Activated naive CD8-positive, alpha-beta T cell treated with anti-CD3 and anti-CD28 coated beads, Interleukin-2, amount 50 U/mL, for 24 hours (primary cell): Measurements from ENCODE around the gene PAX3.

Source experiments
- ATAC-seq: fragments of 150-1000 bp; cut with Tn5 transposase; one replicate; pipeline ENCODE4 v1.10.0; 2021
- DNase-seq: peaks from one replicate; pipeline ENCODE4 v3.0.0; 2021
- H3K27ac Mint-ChIP-seq: one replicate; pipeline ENCODE4 v1.8.0; 2021; ENCODE audit warnings: mild to moderate bottlenecking, mixed read lengths
- H3K27me3 Mint-ChIP-seq: one replicate; pipeline ENCODE4 v1.8.0; 2021; ENCODE audit warnings: mixed read lengths
- H3K36me3 Mint-ChIP-seq: one replicate; pipeline ENCODE4 v1.8.0; 2021; ENCODE audit warnings: low read depth, mixed read lengths
- H3K4me1 Mint-ChIP-seq: one replicate; pipeline ENCODE4 v1.8.0; 2021; ENCODE audit warnings: mixed read lengths
- H3K4me3 Mint-ChIP-seq: one replicate; pipeline ENCODE4 v1.8.0; 2021; ENCODE audit warnings: mild to moderate bottlenecking, moderate library complexity, mixed read lengths
- H3K9me3 Mint-ChIP-seq: one replicate; pipeline ENCODE4 v1.8.0; 2021; ENCODE audit warnings: mixed read lengths

The PAX3 gene

GRCh38 chr2:222295368-222296062 is 3.3 kb downstream of the PAX3 start:
- Mint-ChIP-seq H3K27ac (no peak overlapping the region), H3K9me3 (peaks cover 5% of the 10 kb centered on the region), H3K4me1 (peaks cover 22% of the 10 kb centered on the region), H3K27me3 (peaks cover 91% of the 10 kb centered on the region), H3K36me3 (peaks cover 2% of the 10 kb centered on the region), H3K4me3 (peak overlapping the region; percentile 45)
- no peak for ATAC-seq
- no peak for DNase-seq

GRCh38 chr2:222294996-222295367 is 3.8 kb downstream of the PAX3 start:
- ATAC-seq (no peak), DNase-seq (no peak)
- peaks cover 5% of the 10 kb centered on the region for H3K9me3 Mint-ChIP-seq
- H3K4me3 Mint-ChIP-seq: peak overlapping the region; percentile 45
- peaks cover 91% of the 10 kb centered on the region for H3K27me3 Mint-ChIP-seq
- peaks cover 2% of the 10 kb centered on the region for H3K36me3 Mint-ChIP-seq
- H3K4me1 Mint-ChIP-seq: peaks cover 22% of the 10 kb centered on the region
- no peak overlapping the region for H3K27ac Mint-ChIP-seq

- Mint-ChIP-seq H3K4me1 (peaks cover 20% of the 10 kb centered on the region), H3K36me3 (peaks cover 2% of the 10 kb centered on the region), H3K4me3 (no peak overlapping the region), H3K9me3 (no peaks in the 10 kb centered on the region), H3K27me3 (peaks cover 90% of the 10 kb centered on the region), H3K27ac (no peak overlapping the region)
- DNase-seq (no peak), ATAC-seq (no peak)
These were observed 4.9 kb downstream of the PAX3 start for GRCh38 chr2:222293660-222294630.

DNA sequence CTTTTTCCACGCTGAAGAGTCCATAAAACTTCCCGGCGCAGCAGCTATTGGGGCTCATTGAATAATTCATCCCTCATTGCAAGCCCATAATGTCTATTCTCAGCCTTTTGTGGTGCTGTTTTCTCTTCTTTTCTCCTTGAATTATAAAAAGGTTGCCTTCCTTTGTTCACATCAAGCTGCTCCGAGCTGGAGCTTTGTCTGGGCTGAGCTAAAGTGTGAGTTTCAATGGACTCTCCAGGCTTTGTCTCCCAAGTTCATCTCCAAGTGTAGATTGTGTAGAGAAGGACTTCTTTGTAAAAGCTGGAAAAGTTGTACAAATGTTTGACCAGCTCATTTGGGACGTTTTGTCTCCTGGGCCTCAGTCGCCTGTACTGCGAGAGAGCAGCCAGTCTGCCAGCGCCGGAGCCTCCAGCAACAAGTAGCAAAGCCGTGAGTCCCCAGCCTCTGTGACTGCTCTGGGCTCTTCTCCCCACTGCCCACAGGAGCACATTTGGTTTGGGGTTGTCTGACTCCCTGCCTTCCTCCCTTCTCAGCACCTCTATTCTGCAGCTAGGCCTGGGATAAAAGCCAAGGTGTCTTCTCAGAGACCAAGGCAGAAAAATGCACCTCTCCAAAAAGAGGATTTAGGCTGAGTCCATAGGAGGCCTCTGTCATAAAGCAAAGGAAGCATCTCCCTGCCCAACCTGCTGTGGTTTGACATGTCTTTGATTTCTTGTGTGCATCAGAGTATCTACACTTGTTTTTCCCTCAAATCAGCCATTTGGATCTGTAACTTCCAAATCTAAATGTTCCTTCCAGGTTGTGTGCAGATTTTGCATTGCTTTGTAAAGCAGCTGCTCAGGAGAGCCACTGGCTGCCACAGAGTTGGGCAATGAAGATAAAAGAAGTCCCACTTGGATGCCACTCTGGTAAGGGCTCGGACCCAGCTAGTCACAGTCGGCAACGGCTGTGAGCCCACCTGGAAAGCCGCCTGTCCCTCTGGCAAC is 6.4 kb downstream of the PAX3 start:
- Mint-ChIP-seq H3K9me3 (no peaks in the 10 kb centered on the region), H3K4me3 (no peak overlapping the region), H3K27me3 (peaks cover 94% of the 10 kb centered on the region), H3K36me3 (peaks cover 2% of the 10 kb centered on the region), H3K4me1 (peaks cover 15% of the 10 kb centered on the region), H3K27ac (no peak overlapping the region)
- no peak for ATAC-seq
- DNase-seq: no peak

GRCh38 chr2:222291485-222291841 is 7.3 kb downstream of the PAX3 start:
- H3K36me3 Mint-ChIP-seq: peaks cover 2% of the 10 kb centered on the region
- peaks cover 91% of the 10 kb centered on the region for H3K27me3 Mint-ChIP-seq
- no peak overlapping the region for H3K4me3 Mint-ChIP-seq
- DNase-seq: no peak
- no peaks in the 10 kb centered on the region for H3K9me3 Mint-ChIP-seq
- no peak overlapping the region for H3K27ac Mint-ChIP-seq
- ATAC-seq: no peak
- H3K4me1 Mint-ChIP-seq: peaks cover 11% of the 10 kb centered on the region

DNA sequence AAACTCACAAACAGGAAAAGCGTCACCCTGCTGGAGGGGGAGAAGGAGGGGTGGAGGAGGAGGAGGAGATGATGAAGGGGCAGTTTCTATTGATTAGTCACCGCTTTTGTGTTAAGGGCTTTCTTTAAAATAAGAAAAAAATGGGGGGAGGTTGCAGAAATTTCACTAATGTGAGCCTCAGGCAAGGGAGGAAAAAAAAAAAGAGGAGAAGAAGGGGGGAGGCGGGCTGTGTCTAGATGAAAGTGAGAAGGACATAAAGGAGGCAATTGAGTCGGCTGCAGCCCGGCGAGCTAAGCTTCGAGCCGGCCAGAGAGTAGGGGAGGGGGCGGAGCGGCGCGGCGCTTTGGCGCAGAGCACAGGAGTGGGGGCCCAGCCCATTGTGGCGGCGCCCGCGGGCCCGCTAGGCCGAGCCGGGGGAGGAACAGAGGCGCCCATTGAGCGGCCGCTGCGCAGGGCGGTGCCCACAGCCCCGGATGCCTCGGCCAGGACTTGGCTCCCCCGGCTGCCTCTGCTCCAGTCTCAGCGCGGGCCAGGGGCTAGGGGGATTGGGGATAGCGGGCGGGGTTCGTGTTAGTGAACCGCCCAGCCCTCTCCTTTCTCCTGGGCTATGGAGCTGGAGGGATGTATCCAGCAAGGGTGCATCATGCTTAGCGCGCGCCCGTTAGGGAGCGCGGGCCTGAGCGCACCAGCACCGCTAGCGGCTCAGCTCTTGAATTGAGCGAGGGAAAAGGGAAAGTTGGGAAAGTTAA is 7.9 kb downstream of the PAX3 start:
- H3K4me1 Mint-ChIP-seq: peaks cover 9% of the 10 kb centered on the region
- no peak for DNase-seq
- ATAC-seq: no peak
- no peak overlapping the region for H3K4me3 Mint-ChIP-seq
- H3K9me3 Mint-ChIP-seq: no peaks in the 10 kb centered on the region
- peaks cover 90% of the 10 kb centered on the region for H3K27me3 Mint-ChIP-seq
- peaks cover 2% of the 10 kb centered on the region for H3K36me3 Mint-ChIP-seq
- H3K27ac Mint-ChIP-seq: no peak overlapping the region

GRCh38 chr2:222290401-222290735 is 8.4 kb downstream of the PAX3 start:
- Mint-ChIP-seq H3K27me3 (peaks cover 86% of the 10 kb centered on the region), H3K4me1 (peaks cover 4% of the 10 kb centered on the region), H3K4me3 (no peak overlapping the region), H3K9me3 (no peaks in the 10 kb centered on the region), H3K36me3 (peaks cover 2% of the 10 kb centered on the region), H3K27ac (no peak overlapping the region)
- no peak for DNase-seq
- no peak for ATAC-seq

DNA sequence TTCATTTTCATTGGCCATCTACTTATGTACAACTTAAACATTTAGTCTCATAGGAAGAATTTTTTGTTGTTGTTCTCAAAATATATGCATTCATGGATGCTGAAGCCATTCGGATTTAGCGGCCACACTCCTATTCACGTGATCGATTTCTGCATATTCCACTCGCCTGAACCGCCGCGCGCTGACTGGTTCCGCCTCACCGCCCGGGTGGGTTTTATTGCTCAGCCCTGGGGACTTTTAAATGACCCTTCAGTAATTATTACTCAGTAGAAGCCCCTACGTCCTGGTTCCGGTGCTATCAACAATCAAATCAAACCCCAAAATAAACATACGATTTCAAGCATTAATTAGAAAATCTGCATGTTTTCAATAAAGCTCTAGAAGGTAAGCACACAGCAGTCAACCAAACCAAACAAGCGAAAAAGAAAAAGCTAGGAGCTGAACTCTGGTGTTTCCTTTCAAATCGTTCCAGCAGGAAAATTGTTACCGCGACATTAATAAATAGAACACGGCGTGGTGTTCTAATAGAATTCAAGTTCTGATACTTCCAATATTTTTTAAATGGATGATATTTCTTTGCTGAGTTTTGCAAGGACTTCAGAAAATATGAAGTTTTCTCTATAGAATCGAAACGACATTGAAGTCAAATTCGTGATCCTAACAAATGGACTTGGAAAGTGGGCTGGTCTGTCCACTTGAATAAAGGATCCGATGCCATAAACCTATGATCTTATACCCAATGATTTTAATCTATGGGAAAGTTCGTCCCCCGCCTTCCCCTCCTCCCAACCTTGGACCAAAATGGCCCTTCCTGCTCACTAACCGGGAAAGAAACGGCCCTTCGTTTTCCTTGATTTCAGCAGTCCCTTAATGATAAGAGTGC is 9.3 kb downstream of the PAX3 start:
- no peaks in the 10 kb centered on the region for H3K36me3 Mint-ChIP-seq
- no peak overlapping the region for H3K27ac Mint-ChIP-seq
- peaks cover 81% of the 10 kb centered on the region for H3K27me3 Mint-ChIP-seq
- no peaks in the 10 kb centered on the region for H3K9me3 Mint-ChIP-seq
- H3K4me3 Mint-ChIP-seq: no peak overlapping the region
- no peak for ATAC-seq
- H3K4me1 Mint-ChIP-seq: no peaks in the 10 kb centered on the region
- no peak for DNase-seq

- Mint-ChIP-seq H3K4me1 (no peaks in the 10 kb centered on the region), H3K27me3 (peaks cover 79% of the 10 kb centered on the region), H3K9me3 (no peaks in the 10 kb centered on the region), H3K36me3 (no peaks in the 10 kb centered on the region), H3K27ac (no peak overlapping the region), H3K4me3 (no peak overlapping the region)
- DNase-seq (no peak), ATAC-seq (no peak)
These were observed 10.1 kb downstream of the PAX3 start for GRCh38 chr2:222288590-222289277.

DNA sequence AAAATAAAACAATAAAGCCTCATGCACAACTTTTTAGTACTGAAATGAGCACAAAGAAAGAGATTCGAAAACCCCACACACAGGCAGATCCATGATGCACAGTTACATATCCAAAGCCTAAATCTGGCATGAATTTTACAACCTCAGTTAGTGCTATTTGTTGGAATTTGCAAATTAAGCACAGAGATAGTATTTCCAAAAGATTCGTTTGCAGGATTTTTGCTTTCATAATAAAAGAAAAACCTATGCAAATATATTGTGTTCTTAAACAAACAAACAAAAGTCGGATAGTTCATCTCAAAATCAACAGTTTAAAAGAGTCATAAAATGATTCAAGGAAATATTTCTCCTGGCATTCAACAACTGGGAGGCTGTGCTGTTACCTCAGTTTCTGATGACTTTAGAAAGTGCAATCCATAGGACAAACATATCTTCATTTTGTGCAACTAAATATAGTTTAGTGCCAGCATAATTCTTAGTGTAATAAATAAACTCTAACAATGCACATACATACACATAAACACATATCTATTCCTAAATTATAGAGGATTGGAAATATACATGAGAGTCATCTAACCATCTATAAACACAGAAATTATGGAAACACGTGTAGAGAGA is 10.8 kb downstream of the PAX3 start:
- ATAC-seq: no peak
- H3K27ac Mint-ChIP-seq: no peak overlapping the region

GRCh38 chr2:222284466-222284865 is 14.3 kb downstream of the PAX3 start:
- H3K27me3 Mint-ChIP-seq: peaks cover 44% of the 10 kb centered on the region

More for the DNA sequence above, 10.8 kb downstream of the PAX3 start:
- Mint-ChIP-seq H3K4me3 (no peak overlapping the region), H3K4me1 (no peaks in the 10 kb centered on the region), H3K9me3 (no peaks in the 10 kb centered on the region), H3K27me3 (peaks cover 72% of the 10 kb centered on the region), H3K36me3 (no peaks in the 10 kb centered on the region)
- no peak for DNase-seq

DNA sequence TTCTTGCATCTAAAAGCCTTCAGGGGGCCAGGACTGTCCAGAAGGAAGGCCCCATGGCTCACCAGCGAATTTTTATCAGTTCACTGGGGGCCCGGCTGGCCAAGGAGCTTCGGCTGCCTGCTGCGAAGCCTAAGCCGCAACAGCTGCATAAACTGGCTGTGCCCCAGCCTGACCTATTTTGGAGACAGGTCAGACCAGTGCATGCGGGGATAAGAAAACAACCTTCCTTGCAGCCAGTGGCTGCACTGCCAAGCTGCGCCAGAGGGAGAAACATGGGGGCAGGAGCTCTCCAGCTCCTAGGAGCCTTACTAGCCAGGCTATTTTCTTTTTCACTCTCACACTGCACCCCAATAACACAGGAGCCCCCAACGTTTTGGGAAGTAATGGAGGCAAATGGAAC is 15.2 kb downstream of the PAX3 start:
- no peak for DNase-seq
- H3K27me3 Mint-ChIP-seq: peaks cover 38% of the 10 kb centered on the region
- no peaks in the 10 kb centered on the region for H3K4me1 Mint-ChIP-seq
- H3K9me3 Mint-ChIP-seq: no peaks in the 10 kb centered on the region
- H3K27ac Mint-ChIP-seq: no peak overlapping the region
- no peak for ATAC-seq
- no peak overlapping the region for H3K4me3 Mint-ChIP-seq
- no peaks in the 10 kb centered on the region for H3K36me3 Mint-ChIP-seq

More at GRCh38 chr2:222284466-222284865, 14.3 kb downstream of the PAX3 start:
- H3K4me3 Mint-ChIP-seq: no peak overlapping the region
- H3K4me1 Mint-ChIP-seq: no peaks in the 10 kb centered on the region
- ATAC-seq: no peak
- H3K9me3 Mint-ChIP-seq: no peaks in the 10 kb centered on the region
- DNase-seq: no peak
- no peaks in the 10 kb centered on the region for H3K36me3 Mint-ChIP-seq
- no peak overlapping the region for H3K27ac Mint-ChIP-seq
